CD4-positive, alpha-beta T cell treated with Interferon alpha-2 for 1 hour (primary cell): ENCODE measurements around the gene JADE3.
"Not testable (repeated sequence)": the region's sequence is repeated elsewhere in the genome, so short reads cannot be mapped to it uniquely, and the experiment has no call there.

ENCODE experiments used
- DNase-seq, 2 donors: peaks; one replicate each; pipeline ENCODE4 v3.0.0-alpha.2; 2020 to 2022

The JADE3 gene

GRCh38 chrX:46938589-46938988 lies 26.4 kb downstream of the JADE3 start:
- no peak for DNase-seq

- DNase-seq = no peak
These were observed 29.1 kb downstream of the JADE3 start for GRCh38 chrX:46941341-46941740.

GRCh38 chrX:46953137-46953527 lies 40.9 kb downstream of the JADE3 start:
- no peak for DNase-seq

GRCh38 chrX:46953597-46953996 lies 41.4 kb downstream of the JADE3 start:
- DNase-seq = no peak

- DNase-seq = no peak
These were observed 42.5 kb downstream of the JADE3 start for GRCh38 chrX:46954716-46955115.

GRCh38 chrX:46956589-46956988 lies 44.4 kb downstream of the JADE3 start:
- DNase-seq = not testable (repeated sequence)

GRCh38 chrX:46957297-46957696 lies 45.1 kb downstream of the JADE3 start:
- no peak for DNase-seq

- DNase-seq = no peak
These were observed 46.9 kb downstream of the JADE3 start for GRCh38 chrX:46959101-46959500.

- DNase-seq = no peak
These were observed 47.9 kb downstream of the JADE3 start for GRCh38 chrX:46959985-46960700.

- no peak for DNase-seq
These were observed 48.9 kb downstream of the JADE3 start for GRCh38 chrX:46961097-46961496.

- no peak for DNase-seq
These were observed 49.5 kb downstream of the JADE3 start for GRCh38 chrX:46961574-46962283.

GRCh38 chrX:46965125-46965758 lies 53.0 kb downstream of the JADE3 start:
- no peak for DNase-seq

- DNase-seq = no peak
These were observed 55.3 kb downstream of the JADE3 start for GRCh38 chrX:46967547-46967946.

GRCh38 chrX:46977046-46977445 lies 64.8 kb downstream of the JADE3 start:
- DNase-seq = not testable (repeated sequence)

- peak; percentile 65 to 68 for DNase-seq
These were observed 66.4 kb downstream of the JADE3 start for GRCh38 chrX:46978341-46979291.

GRCh38 chrX:46984705-46985104 lies 72.5 kb downstream of the JADE3 start:
- no peak for DNase-seq

GRCh38 chrX:46989548-46989947 lies 77.3 kb downstream of the JADE3 start:
- no peak for DNase-seq

GRCh38 chrX:46991664-46992063 lies 79.4 kb downstream of the JADE3 start:
- DNase-seq = no peak

- DNase-seq = no peak
These were observed 79.8 kb downstream of the JADE3 start for GRCh38 chrX:46992070-46992469.

- no peak for DNase-seq
These were observed 81.9 kb downstream of the JADE3 start for GRCh38 chrX:46994096-46994495.

GRCh38 chrX:47012131-47012530 lies 99.9 kb downstream of the JADE3 start:
- no peak for DNase-seq

- DNase-seq = no peak
These were observed 114.0 kb downstream of the JADE3 start for GRCh38 chrX:47026198-47026597.

GRCh38 chrX:47030339-47030738 lies 118.1 kb downstream of the JADE3 start:
- peak in 1 of 2 donors; percentile 44 for DNase-seq
